ENCODE measurements around the gene TMPRSS13.

Gene TMPRSS13

DNA sequence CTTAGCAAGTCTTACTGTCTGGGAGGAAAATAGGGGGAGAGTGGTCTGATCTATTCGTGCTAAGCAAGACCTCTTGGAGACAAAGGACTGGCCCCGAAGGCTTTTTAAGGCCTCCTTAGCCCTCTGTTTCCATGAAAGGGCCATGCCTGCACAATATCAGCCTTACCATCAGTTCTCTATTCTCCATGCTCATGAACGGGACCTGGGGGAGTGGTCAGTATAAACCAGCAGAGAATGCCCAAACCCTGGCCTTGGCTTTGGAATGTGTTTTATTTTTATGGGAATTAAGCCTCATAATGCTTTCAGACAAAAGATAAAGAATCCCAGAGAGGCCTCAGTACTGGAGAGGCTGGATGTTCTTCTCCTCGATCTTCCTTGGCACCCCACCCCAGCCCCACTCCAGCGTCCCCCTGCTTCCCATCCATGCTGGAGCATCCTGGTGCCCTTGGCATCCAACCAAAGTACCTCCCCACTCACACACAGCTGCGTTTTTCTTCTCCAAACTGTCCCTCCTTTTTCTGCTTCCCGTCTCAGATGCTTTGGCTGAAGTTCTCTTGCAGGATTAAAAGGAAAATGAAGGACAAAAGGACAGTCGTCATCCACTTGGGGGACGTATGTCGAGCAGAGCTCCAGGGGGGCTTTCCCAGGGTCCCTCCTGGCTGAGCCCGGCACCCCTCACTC lies 71.3 kb downstream of the TMPRSS13 start:
- no peak for DNase-seq
- no peak overlapping the region for H3K4me3 ChIP-seq (ENCODE audit: insufficient read depth, low read depth, low read length, poor library complexity, severe bottlenecking)
- H3K27me3 ChIP-seq (replicated peaks; ENCODE audit: control insufficient read depth, insufficient read depth, low read length, poor library complexity, severe bottlenecking), result no peaks in the 10 kb centered on the region
- no peak overlapping the region for H3K27ac ChIP-seq (ENCODE audit: insufficient read depth, low read length, poor library complexity, severe bottlenecking)
- H3K36me3 ChIP-seq (ENCODE audit: control insufficient read depth, insufficient read depth, low read length), result no peaks in the 10 kb centered on the region
- H3K4me1 ChIP-seq (ENCODE audit: control insufficient read depth, insufficient read depth, low read length, poor library complexity, severe bottlenecking), result no peaks in the 10 kb centered on the region
- H3K9me3 ChIP-seq (ENCODE audit: control insufficient read depth, low read length), result no peaks in the 10 kb centered on the region

DNA sequence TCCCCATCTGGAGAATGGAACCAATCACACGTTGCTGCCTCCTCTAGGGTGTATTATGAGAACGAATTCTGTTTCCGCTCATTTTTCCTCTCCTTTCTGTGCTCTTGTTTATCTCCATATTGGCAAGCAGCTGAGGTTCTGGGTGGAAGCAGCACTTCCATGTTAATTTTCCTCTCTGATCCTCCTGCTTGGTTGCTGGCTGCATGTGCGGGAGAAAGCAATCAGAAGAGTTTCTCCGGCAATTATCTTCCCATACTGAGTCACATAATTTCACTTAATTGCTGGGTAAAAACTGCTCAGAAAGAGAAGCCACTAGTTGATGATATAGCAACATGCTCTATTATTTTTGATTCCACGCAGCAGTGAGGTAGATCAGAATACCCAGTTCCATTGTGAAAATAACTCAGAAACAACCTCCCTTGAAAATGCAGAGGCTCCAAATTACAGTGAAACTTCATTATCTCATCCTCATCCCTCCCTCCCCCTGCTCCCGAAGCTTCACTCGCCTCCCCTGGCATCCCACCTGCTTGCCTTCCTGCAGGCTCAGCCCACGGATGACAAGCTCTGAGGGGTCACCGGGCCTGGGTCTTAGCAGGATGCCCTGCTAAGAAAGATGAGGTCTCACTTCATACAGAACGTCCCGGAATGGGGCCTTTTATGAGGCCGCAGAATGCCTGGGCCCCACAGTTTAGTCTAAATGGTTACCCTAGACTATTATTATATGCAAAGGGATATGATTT lies 73.1 kb downstream of the TMPRSS13 start:
- no peaks in the 10 kb centered on the region for H3K27me3 ChIP-seq (replicated peaks; ENCODE audit: control insufficient read depth, insufficient read depth, low read length, poor library complexity, severe bottlenecking)
- no peaks in the 10 kb centered on the region for H3K4me1 ChIP-seq (ENCODE audit: control insufficient read depth, insufficient read depth, low read length, poor library complexity, severe bottlenecking)
- no peak for DNase-seq
- H3K36me3 ChIP-seq (ENCODE audit: control insufficient read depth, insufficient read depth, low read length), result no peaks in the 10 kb centered on the region
- no peaks in the 10 kb centered on the region for H3K9me3 ChIP-seq (ENCODE audit: control insufficient read depth, low read length)
- no peak overlapping the region for H3K4me3 ChIP-seq (ENCODE audit: insufficient read depth, low read depth, low read length, poor library complexity, severe bottlenecking)
- no peak overlapping the region for H3K27ac ChIP-seq (ENCODE audit: insufficient read depth, low read length, poor library complexity, severe bottlenecking)

DNA sequence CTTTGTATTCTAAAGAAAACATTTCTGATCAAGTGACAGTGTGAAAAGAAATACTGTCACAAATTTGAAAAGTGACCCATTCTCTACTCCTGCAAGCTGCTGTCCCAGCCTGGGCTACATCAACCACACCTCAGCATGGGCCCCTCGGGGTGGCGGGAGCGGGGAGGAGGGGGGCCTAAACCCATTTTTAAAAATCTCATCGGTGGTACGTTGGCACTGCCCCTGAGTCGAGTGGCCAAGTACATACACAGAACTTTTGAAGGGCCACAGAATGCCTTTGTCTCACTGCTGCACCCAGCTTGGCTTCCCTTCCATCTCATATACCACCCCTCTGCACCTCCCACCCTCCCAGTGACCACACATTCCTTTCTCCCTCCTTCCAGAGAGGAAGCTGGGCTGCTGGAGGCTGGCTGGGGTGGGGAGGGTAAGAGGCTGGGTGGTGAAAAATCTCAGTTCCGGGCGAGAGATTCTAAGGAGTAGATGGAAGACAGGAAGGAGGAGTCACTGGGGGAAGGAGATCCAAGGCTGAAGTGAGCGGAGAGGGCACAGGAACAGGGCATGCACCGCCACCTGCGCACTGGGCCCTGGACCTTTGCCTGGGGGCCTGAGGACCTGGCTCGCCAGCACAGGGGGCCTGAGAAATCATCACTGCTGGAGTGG lies 73.9 kb downstream of the TMPRSS13 start:
- Histone ChIP-seq H3K27me3 (replicated peaks; ENCODE audit: control insufficient read depth, insufficient read depth, low read length, poor library complexity, severe bottlenecking) (no peaks in the 10 kb centered on the region), H3K9me3 (ENCODE audit: control insufficient read depth, low read length) (no peaks in the 10 kb centered on the region), H3K4me1 (ENCODE audit: control insufficient read depth, insufficient read depth, low read length, poor library complexity, severe bottlenecking) (no peaks in the 10 kb centered on the region), H3K27ac (ENCODE audit: insufficient read depth, low read length, poor library complexity, severe bottlenecking) (no peak overlapping the region), H3K36me3 (ENCODE audit: control insufficient read depth, insufficient read depth, low read length) (no peaks in the 10 kb centered on the region), H3K4me3 (ENCODE audit: insufficient read depth, low read depth, low read length, poor library complexity, severe bottlenecking) (no peak overlapping the region)
- DNase-seq, result no peak

DNA sequence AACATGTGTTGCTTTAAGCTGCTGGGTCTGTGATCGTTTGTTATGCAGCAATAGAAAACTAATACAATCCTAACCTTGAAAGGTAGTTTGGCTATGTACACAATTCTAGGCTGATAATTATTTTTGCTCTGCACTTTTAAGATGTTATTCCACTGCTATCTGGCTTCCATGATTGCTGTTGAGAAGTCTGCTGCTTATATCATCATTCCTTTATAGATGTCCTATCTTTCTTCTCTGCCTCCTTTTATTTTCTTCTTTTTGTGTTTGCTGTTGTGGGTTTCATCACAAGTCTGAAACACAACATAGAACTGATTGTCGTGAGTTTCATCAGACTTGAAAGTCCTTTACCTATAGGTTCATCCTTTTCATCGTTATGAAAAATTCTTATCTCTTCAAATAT lies 76.9 kb downstream of the TMPRSS13 start:
- Histone ChIP-seq H3K4me3 (ENCODE audit: insufficient read depth, low read depth, low read length, poor library complexity, severe bottlenecking) (no peak overlapping the region), H3K9me3 (ENCODE audit: control insufficient read depth, low read length) (no peaks in the 10 kb centered on the region), H3K4me1 (ENCODE audit: control insufficient read depth, insufficient read depth, low read length, poor library complexity, severe bottlenecking) (no peaks in the 10 kb centered on the region), H3K27me3 (replicated peaks; ENCODE audit: control insufficient read depth, insufficient read depth, low read length, poor library complexity, severe bottlenecking) (no peaks in the 10 kb centered on the region), H3K27ac (ENCODE audit: insufficient read depth, low read length, poor library complexity, severe bottlenecking) (no peak overlapping the region), H3K36me3 (ENCODE audit: control insufficient read depth, insufficient read depth, low read length) (no peaks in the 10 kb centered on the region)
- no peak for DNase-seq

DNA sequence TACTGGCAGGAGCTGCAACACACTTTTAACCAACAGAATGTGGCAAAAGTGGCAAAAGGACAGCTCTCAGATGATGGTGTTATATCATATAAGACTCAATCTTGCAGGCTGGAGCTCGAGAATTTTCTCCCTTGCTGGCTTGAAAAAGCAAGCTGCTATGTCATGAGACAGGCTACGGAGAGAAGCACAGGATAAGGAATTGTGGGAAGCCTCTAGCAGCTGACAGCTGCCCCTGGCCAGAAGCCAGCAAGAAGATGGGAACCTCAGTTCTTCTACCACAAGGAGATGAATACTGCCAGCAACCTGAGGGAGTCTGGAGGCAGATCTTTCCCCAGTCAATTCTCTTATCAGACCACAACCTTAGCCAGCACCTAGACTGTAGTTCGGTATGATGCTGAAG lies 77.3 kb downstream of the TMPRSS13 start:
- no peaks in the 10 kb centered on the region for H3K9me3 ChIP-seq (ENCODE audit: control insufficient read depth, low read length)
- H3K4me1 ChIP-seq (ENCODE audit: control insufficient read depth, insufficient read depth, low read length, poor library complexity, severe bottlenecking), result no peaks in the 10 kb centered on the region
- H3K27ac ChIP-seq (ENCODE audit: insufficient read depth, low read length, poor library complexity, severe bottlenecking), result no peak overlapping the region
- H3K27me3 ChIP-seq (replicated peaks; ENCODE audit: control insufficient read depth, insufficient read depth, low read length, poor library complexity, severe bottlenecking), result no peaks in the 10 kb centered on the region
- H3K4me3 ChIP-seq (ENCODE audit: insufficient read depth, low read depth, low read length, poor library complexity, severe bottlenecking), result no peak overlapping the region
- H3K36me3 ChIP-seq (ENCODE audit: control insufficient read depth, insufficient read depth, low read length), result no peaks in the 10 kb centered on the region
- no peak for DNase-seq

DNA sequence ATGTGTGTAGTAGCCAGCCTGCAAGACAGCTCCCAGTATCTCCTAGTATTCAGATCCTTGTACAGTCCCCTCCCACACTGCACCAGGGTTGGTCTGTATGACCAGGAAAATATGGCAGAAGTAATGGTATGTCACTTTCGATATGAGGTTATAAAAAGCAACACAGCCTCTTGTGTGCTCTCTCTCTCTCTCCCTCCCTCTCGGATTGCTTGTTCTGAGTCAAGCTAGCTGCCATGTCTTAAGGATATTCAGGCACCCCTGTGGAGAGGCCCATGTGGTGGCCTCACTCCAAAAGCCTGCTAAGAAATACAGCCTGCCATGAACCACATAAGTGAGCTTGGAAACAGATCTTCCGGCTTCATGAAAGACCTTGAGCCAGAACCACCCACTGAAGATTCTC lies 78.1 kb downstream of the TMPRSS13 start:
- DNase-seq, result no peak
- no peaks in the 10 kb centered on the region for H3K36me3 ChIP-seq (ENCODE audit: control insufficient read depth, insufficient read depth, low read length)
- no peak overlapping the region for H3K4me3 ChIP-seq (ENCODE audit: insufficient read depth, low read depth, low read length, poor library complexity, severe bottlenecking)
- no peaks in the 10 kb centered on the region for H3K27me3 ChIP-seq (replicated peaks; ENCODE audit: control insufficient read depth, insufficient read depth, low read length, poor library complexity, severe bottlenecking)
- no peaks in the 10 kb centered on the region for H3K4me1 ChIP-seq (ENCODE audit: control insufficient read depth, insufficient read depth, low read length, poor library complexity, severe bottlenecking)
- H3K9me3 ChIP-seq (ENCODE audit: control insufficient read depth, low read length), result no peaks in the 10 kb centered on the region
- H3K27ac ChIP-seq (ENCODE audit: insufficient read depth, low read length, poor library complexity, severe bottlenecking), result no peak overlapping the region

Data from effector memory CD4-positive, alpha-beta T cell (primary cell).